AG04450 (cell line): ENCODE results near the gene TMEM132E. TPM values are rescaled to one million over a fixed set of nuclear protein-coding genes. Genes with fewer than 3 reads are reported as not detected.

ENCODE experiments used
- CTCF ChIA-PET: fragments of 300-600, 350-600 bp; formaldehyde crosslinking; extraction: SDS; loops from one replicate; lab custom pipeline; 2022; ENCODE audit warnings: antibody characterized with exemption, inconsistent platforms; lab: Charles Lee
- POLR2A ChIA-PET: fragments of 350-600 bp; formaldehyde crosslinking; extraction: SDS; loops from one replicate; lab custom pipeline; 2021; ENCODE audit warnings: antibody characterized with exemption, inconsistent platforms; lab: Yijun Ruan, JAX
- DNase-seq: peaks from one replicate; pipeline ENCODE4 v3.0.0-alpha.2; 2011; ENCODE audit warnings: low read depth, low spot score
- H3K27ac ChIP-seq: one replicate; pipeline ENCODE4 v1.5.1; 2012; ENCODE audit warnings: low read depth, low read length, control low read depth
- H3K27me3 ChIP-seq: one replicate; pipeline ENCODE4 v1.6.0; 2012; ENCODE audit warnings: low read length; ENCODE audit not compliant: control insufficient read depth, insufficient read depth
- H3K4me3 ChIP-seq: 2 replicates; pipeline ENCODE4 v1.5.1; 2011; ENCODE audit warnings: mild to moderate bottlenecking, low read depth, low read length, control low read depth
- H3K9me3 ChIP-seq: 2 replicates; pipeline ENCODE4 v1.5.1; 2012; ENCODE audit warnings: low read length; ENCODE audit not compliant: control insufficient read depth, insufficient read depth
- CTCF ChIP-seq: IDR thresholded peaks from 2 replicates; pipeline ENCODE4 v1.5.1; 2011; ENCODE audit warnings: low read depth, low read length, control low read depth, inconsistent platforms
- polyA plus RNA-seq: library from polyadenylated mRNA; depleted of rRNA; stranded (reverse); fragments of >200 nt; gene quantifications from 2 replicates; pipeline ENCODE4 v1.2.3, GENCODE V29; 2011

TMEM132E gene
- polyA plus RNA-seq, 1 experiment = not detected

- no peak overlapping the region for H3K4me3 ChIP-seq
- H3K9me3 ChIP-seq = no peaks in the 10 kb centered on the region
- no peaks in the 10 kb centered on the region for H3K27me3 ChIP-seq
- TF ChIP-seq CTCF = no peak
- ChIA-PET CTCF (no interaction called here), POLR2A (no interaction called here)
- DNase-seq = no peak
- H3K27ac ChIP-seq = no peak overlapping the region
These were observed 29.4 kb upstream of the TMEM132E start for GRCh38 chr17:34549966-34550365.

GRCh38 chr17:34553907-34554306 lies 25.5 kb upstream of the TMEM132E start:
- Histone ChIP-seq H3K4me3 (no peak overlapping the region), H3K27me3 (no peaks in the 10 kb centered on the region), H3K9me3 (no peaks in the 10 kb centered on the region), H3K27ac (no peak overlapping the region)
- POLR2A ChIA-PET = interaction anchor here (0.5 kb wide), 1 partner anchor 103 kb away, joined by 7 read pairs; no protein-coding TSS in a partner anchor
- DNase-seq = no peak
- TF ChIP-seq CTCF = no peak
- CTCF ChIA-PET = interaction anchor here (0.7 to 1.0 kb wide), 2 partner anchors 12 to 507 kb away, joined by 3 to 4 read pairs; no protein-coding TSS in a partner anchor

GRCh38 chr17:34556384-34556783 lies 23.0 kb upstream of the TMEM132E start:
- H3K9me3 ChIP-seq = no peaks in the 10 kb centered on the region
- no peak for TF ChIP-seq CTCF
- H3K27ac ChIP-seq = no peak overlapping the region
- no peak overlapping the region for H3K4me3 ChIP-seq
- POLR2A ChIA-PET = no interaction called here
- no peak for DNase-seq
- no peaks in the 10 kb centered on the region for H3K27me3 ChIP-seq
- CTCF ChIA-PET = interaction anchor here (1.5 kb wide), 1 partner anchor 12 kb away, joined by 4 read pairs; no protein-coding TSS in a partner anchor

GRCh38 chr17:34556931-34557330 lies 22.5 kb upstream of the TMEM132E start:
- no peak for DNase-seq
- ChIA-PET CTCF (interaction anchor here (1.5 kb wide), 1 partner anchor 13 kb away, joined by 4 read pairs; no protein-coding TSS in a partner anchor), POLR2A (no interaction called here)
- no peaks in the 10 kb centered on the region for H3K9me3 ChIP-seq
- no peak for TF ChIP-seq CTCF
- H3K4me3 ChIP-seq = no peak overlapping the region
- no peaks in the 10 kb centered on the region for H3K27me3 ChIP-seq
- no peak overlapping the region for H3K27ac ChIP-seq

- POLR2A ChIA-PET = no interaction called here
- Histone ChIP-seq H3K27ac (no peak overlapping the region), H3K27me3 (no peaks in the 10 kb centered on the region), H3K9me3 (no peaks in the 10 kb centered on the region), H3K4me3 (no peak overlapping the region)
- CTCF ChIA-PET = interaction anchor here (1.4 to 1.9 kb wide), 2 partner anchors 17 to 76 kb away, joined by 4 to 5 read pairs; no protein-coding TSS in a partner anchor
- no peak for TF ChIP-seq CTCF
- no peak for DNase-seq
These were observed 18.1 kb upstream of the TMEM132E start for GRCh38 chr17:34561328-34561727.
